Stimulated activated CD4-positive, alpha-beta T cell treated with anti-CD3 and anti-CD28 coated beads, Interleukin-12 subunit alpha, Interleukin-12 subunit beta, amount 100 ng/mL, for 48 hours (primary cell): ENCODE data around the gene THOC5.
"Not testable (repeated sequence)": the region's sequence is repeated elsewhere in the genome, so short reads cannot be mapped to it uniquely, and the experiment has no call there.

Source experiments
- DNase-seq, 3 donors: peaks; one replicate each; pipeline ENCODE4 v3.0.0-alpha.2; 2020; ENCODE audit warnings: low read depth in 2 of 3, low spot score in 1 of 3

THOC5 gene

DNA sequence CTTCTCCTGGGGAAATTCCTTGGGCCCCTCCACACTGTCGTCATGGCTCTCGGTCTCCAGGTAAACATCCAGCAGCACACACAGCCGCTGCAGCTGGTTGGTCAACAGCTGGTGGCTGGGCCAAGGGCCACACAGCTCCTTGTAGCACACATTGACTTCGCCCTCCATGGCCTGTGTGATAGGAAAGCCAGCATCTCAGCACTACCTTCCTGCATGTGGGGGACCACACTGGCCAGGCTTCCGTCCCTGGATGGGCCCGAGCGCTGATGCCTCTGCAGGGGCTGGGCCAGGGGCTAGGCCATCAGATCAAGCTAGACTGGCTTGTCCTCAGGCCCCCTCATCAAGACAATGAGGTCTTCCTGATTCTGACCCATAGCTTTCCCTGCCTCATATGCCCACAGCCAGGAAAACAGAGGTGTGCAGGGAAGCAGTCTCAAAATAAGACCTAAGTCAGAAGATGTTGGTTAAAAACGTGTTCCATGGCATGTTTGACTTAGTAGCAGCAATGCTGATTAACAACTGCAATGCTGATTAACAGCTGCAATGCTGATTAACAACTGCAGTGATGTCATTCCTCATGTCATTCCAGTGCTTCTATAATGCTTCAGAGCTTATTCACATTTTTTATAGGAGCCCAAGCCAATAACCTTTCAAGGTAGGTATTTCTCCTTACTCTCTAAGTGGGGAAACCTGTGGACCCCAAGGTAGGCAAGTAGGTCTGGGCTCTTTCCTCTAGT is 42.3 kb downstream of the THOC5 start:
- no peak for DNase-seq

DNA sequence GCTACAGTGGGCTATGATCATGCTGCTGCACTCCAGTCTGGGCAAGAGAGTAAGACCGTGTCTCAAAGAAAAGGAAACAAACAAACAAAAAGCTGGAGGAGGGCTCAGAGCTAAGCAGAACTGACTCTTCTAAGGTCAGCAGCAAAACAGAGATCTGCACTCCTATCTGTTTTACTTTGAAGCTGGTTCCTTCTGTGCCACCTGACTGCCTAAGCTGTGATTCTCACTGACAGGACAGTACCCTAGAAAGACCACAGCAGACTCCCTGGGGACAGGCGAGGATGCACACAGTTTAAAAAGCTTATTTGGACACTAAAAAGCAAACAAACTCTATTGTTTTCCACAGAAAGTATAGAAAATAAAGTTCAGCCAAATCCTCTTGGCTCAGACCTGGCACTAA is 43.0 kb downstream of the THOC5 start:
- DNase-seq = no peak

DNA sequence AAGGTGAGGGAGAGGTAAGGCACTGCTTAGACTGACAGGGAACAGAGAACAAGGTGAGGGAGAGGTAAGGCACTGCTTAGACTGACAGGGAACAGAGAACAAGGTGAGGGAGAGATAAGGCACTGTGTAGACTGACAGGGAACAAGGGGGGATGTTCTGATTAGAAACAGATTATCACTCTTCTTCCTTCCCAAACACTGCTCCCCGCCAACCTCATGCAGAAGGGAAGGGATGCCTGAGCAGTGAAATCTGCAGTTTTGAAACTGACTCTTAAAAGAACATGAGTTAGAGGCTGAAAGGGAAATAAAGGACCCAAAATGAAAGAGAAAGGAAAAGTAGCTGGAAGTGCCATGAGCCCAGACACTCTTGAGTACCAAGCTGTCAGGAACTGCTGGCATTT is 43.7 kb downstream of the THOC5 start:
- no peak for DNase-seq

DNA sequence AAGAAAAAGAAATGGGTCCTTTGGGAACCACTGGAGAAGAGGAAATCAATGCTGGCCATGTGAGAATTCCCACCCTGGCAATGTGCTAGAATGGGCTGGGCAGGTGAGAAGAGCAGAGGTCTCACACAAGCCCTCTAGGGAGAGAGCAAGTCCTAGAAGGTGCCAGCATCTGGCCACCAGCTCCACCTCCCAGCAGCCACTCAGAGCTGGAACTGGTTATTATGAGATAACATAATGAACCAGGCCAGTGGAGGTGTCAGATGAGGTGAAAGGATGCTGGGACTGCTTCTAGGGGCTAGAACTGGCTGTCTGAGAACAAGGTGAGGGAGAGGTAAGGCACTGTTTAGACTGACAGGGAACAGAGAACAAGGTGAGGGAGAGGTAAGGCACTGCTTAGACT is 44.3 kb downstream of the THOC5 start:
- no peak for DNase-seq

DNA sequence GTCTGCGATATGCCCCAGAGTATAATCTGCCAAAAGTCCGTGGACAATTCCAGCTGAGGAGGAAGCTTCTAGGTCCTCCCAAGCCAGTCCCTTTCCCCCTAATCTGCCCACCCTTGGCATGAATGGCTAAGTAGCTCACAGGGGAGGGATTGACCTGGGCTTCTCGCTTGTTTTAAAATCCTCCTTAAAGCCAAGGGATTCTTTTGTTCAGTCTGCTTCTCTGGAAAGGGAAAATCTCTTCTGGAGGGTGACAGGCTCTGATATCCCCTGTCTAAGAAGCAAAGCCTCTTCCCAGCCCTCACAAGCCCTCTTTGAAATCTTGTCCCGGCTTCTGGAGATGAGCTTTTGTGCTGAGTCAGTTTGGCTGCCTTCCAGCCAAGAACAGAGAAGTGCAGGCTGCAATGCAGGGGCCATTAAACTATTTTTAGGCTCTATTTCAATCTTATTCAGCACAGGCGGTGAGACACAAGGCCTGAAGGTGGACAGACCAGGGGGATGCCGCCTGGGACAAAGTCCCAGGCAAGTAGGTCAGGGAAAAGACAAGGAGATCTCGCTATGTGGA is 49.7 kb downstream of the THOC5 start:
- no peak for DNase-seq

DNA sequence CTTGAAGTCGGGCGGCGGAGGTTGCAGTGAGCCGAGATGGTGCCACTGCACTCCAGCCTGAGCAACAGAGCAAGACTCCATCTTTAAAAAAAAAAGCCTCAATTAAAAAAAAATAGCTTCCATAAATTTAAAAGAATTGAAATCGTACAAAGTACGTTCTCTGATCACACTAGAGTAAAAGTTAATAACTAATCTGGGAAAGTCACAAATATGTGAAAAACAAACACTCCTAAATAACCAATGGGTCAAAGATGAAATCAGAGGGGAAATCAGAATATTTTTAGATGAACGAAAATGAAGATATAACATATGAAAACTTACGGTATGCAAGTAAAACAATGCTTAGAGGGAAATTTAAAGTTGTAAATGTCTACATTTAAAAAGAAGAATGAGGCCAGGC is 53.7 kb downstream of the THOC5 start:
- DNase-seq = no peak

DNA sequence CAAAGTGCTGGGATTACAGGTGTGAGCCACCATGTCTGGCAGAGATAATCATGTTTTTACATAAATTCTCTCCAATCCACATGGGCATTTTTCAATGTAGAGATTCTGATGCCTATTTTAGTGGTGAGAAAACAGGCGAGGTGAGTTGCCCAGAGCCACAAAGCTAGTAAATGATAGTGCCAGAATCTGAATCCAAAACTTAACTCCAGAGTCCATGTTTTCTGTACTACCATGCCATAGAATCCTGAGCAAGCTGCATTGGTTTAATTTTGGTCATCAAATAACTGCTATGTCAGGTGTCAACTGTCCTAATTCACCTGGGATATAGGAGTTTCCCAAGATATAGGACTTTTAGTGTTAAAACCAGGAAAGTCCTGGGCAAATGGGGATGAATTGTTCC is 59.9 kb downstream of the THOC5 start:
- no peak for DNase-seq

DNA sequence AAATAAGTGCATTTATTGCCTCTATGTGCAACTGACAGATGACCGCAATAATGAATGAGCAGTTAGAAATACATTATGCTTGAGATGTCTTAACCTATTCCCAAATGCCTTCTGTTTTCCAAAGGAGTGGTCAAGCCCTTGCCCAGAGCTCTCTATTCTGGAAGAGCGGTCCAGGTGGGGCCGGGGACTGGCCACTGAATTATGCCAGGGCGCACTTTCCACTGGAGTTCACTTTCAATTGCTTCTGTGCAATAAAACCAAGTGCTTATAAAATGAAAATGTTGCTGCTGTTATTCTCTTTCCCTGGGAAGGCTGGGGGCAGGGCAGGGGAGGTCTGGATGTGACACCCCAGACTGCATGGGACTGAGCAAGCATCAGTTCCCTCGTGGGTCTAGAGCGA is 62.5 kb downstream of the THOC5 start:
- no peak for DNase-seq

DNA sequence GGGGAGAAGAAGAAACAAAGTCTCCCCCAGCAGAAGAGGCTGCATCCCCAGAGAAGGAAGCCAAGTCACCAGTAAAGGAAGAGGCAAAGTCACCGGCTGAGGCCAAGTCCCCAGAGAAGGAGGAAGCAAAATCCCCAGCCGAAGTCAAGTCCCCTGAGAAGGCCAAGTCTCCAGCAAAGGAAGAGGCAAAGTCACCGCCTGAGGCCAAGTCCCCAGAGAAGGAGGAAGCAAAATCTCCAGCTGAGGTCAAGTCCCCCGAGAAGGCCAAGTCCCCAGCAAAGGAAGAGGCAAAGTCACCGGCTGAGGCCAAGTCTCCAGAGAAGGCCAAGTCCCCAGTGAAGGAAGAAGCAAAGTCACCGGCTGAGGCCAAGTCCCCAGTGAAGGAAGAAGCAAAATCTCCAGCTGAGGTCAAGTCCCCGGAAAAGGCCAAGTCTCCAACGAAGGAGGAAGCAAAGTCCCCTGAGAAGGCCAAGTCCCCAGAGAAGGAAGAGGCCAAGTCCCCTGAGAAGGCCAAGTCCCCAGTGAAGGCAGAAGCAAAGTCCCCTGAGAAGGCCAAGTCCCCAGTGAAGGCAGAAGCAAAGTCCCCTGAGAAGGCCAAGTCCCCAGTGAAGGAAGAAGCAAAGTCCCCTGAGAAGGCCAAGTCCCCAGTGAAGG is 64.3 kb downstream of the THOC5 start:
- DNase-seq = not testable (repeated sequence)

DNA sequence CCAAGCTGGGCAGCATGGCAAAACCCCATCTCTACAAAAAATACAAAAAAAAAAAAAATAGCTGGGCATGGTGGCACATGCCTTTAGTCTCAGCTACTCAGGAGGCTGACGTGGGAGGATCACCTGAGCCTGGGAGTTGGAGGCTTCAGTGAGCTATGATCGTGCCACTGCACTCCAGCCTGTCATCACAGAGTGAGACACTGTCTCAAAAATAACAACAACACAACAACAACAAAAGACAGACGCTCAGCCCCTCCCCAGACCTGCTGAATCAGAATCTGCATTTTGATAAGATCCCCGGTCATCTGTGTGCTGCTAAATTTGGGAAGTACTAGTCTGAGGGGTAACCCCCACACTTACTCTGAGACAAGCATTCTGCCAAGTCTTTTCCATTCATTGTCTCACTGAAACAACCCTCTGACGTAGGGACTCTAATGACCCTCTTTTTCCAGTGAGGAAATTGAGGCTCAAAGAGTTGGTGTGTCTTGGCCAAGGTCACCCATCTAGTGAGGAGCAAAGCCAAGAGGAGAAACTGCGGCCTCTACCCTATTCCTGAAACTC is 66.1 kb downstream of the THOC5 start:
- no peak for DNase-seq

DNA sequence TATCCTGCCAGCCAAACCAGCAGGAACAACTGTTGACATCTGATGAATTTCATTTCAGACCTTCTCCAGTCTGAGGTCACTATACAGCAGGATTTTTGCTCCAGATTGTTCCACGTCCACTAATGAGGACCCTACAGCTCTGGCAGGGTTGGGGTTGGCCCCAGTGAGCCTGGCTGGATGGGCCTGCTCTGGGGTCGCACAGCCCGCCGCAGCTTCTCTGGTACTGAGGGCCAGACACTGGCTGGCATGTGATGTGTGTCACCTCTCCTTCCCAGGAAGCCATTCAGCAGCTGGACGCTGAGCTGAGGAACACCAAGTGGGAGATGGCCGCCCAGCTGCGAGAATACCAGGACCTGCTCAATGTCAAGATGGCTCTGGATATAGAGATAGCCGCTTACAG is 68.1 kb downstream of the THOC5 start:
- no peak for DNase-seq

DNA sequence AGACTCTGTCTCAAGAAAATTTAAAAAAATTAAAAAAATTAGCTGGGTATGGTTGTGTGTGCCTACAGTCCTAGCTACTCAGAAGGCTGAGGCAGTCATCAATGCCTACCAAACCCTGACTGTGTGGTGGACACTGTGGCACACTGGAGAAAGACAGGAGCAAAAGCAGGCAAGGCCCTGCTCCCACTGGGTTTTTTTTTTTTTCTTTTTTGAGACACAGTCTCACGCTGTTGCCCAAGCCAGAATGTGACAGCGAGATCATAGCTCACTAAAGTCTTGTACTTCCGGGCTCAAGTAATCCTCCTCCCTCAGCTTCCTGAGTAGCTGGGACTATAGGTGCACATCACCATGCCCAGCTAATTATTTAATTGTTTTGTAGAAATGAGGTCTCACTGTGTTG is 68.9 kb downstream of the THOC5 start:
- DNase-seq = no peak

DNA sequence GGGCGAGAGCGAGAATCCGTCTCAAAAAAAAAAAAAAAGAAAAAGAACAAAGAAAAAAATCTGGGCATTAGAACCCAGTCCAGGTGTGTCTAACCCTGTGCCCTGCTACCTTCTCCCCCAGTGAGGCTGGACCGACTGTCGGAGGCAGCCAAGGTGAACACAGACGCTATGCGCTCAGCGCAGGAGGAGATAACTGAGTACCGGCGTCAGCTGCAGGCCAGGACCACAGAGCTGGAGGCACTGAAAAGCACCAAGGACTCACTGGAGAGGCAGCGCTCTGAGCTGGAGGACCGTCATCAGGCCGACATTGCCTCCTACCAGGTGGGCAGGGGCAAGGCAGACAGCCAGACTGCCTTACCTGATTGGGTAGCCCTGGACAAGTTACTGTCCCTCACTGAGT is 70.3 kb downstream of the THOC5 start:
- no peak for DNase-seq

DNA sequence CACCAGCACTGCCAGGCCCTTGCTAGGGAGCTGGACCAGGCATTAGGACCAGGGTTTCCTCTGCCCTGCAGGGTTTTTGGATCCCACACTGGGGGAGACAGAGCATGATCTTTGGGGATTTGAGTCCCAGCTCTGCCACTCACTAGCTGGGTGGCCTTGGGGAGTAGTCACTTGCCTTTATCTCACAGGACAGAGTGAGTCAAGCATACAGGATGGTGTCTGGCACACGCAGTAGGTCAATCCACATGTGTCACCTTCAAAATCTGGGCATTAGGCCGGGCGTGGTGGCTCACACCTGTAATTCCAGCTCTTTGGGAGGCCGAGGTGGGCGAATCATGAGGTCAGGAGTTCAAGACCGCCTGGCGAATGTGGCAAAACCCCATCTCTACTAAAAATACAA is 70.8 kb downstream of the THOC5 start:
- DNase-seq = no peak

DNA sequence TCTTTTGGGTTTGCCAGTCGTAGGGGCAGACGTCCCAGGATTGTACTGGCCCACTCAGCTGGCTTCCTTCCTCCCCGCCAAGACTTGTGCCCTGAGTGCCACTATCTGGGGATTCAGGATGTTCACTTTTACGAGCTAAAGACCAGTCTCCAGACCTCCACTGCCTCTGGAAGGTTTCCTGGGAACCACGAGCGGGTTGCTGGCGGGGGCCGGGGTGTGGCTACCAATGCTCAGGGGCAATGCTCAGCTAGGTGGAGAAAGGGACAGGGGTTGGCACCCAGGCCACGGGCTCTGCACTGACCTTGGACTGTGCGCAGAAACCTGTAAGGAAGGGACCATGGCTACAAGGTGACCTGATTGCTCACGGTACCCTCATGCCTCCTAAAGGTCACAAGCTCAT is 71.3 kb downstream of the THOC5 start:
- DNase-seq = no peak

DNA sequence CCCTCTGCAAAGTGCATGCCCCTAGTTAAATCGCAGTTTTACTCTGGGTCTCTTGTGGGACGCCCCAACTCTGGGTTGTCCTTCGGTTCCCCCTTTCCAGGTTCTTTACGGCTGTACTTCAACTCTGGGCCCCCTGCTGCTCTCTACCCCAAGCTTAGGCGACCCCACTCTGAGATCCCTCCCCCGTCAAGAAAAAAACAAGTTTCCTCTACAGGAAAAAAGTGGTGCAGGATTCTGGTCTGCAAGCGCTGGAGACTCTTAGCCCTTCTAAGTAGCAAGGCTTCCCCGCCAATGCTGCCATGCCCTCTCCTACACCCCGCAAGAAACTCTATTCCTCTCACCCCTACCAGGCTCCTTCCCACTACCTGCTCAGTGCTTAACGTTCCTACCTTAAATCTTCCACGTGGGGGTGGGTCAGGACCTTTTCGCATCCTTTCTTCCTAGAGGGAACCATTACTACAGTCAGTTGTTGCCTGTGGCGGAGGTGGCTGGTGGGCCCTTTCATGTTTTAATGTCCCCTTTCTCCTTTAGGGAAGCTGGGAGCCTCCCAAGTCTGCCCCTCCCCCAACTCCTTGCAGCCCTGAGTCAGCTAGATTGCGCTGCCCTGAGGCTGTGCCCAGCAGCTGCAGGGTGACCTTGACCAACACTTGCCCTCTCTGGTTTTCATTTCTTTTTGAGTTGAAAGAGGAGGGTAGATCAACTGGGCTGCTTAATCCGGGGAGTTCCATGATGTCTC is 72.1 kb downstream of the THOC5 start:
- no peak for DNase-seq

DNA sequence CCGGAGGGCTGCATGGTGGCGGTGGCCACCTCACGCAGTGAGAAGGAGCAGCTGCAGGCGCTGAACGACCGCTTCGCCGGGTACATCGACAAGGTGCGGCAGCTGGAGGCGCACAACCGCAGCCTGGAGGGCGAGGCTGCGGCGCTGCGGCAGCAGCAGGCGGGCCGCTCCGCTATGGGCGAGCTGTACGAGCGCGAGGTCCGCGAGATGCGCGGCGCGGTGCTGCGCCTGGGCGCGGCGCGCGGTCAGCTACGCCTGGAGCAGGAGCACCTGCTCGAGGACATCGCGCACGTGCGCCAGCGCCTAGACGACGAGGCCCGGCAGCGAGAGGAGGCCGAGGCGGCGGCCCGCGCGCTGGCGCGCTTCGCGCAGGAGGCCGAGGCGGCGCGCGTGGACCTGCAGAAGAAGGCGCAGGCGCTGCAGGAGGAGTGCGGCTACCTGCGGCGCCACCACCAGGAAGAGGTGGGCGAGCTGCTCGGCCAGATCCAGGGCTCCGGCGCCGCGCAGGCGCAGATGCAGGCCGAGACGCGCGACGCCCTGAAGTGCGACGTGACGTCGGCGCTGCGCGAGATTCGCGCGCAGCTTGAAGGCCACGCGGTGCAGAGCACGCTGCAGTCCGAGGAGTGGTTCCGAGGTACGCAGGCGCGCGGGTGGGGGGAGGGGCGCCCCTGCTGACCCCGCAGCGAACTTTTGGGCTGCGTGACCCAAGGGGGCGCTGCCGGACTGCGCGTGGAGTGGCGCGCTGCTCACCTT is 72.9 kb downstream of the THOC5 start:
- DNase-seq = peak; percentile 11 to 37 (median 28)

DNA sequence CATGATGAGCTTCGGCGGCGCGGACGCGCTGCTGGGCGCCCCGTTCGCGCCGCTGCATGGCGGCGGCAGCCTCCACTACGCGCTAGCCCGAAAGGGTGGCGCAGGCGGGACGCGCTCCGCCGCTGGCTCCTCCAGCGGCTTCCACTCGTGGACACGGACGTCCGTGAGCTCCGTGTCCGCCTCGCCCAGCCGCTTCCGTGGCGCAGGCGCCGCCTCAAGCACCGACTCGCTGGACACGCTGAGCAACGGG is 73.4 kb downstream of the THOC5 start:
- no peak for DNase-seq

DNA sequence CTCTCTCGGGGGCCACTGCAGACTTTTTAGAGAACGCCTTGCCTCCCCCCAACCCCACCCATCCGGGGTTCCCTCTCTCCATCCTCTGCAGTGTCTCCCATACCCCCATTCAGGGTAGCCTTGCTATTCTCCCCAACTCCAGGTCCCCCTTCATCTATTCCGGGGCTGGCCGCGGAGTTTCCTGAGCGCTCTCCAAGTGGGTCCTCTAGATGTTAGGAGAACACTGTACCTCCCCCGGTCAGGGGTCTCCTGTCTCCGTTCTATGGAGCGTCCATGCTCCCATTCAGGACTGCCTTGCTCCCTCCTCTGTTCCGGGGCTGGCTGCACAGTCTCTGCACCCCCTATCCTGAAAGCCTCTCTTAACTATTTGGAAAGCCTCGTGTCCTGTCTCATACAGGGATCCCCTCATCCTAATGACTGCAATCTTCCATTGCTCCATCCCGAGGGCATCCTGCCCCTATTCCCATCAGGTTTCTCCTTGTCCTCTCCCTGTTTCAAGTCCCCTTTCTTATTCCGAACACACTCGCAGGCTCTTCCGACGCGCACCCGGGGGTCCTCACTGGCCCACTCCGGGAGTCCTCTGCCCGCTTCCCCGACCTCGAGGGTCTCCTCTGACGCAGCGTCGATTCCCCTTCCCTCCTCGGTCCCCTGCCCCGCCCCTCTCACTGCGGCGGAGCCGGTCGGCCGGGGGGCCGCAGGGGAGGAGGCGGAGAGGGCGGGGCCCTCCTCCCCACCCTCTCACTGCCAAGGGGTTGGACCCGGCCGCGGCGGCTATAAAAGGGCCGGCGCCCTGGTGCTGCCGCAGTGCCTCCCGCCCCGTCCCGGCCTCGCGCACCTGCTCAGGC is 73.9 kb downstream of the THOC5 start, which contains the start of gene NEFH:
Gene NEFH, plus strand, starts transcription at position 802 of the 845 bp plus-strand sequence. CDS start 45 bp downstream, outside the sequence.
- no peak for DNase-seq
